Panc1 (cell line): ENCODE results near the gene MAPK8IP3.

Experiments
- SIN3A ChIP-seq: IDR thresholded peaks from 2 replicates; pipeline ENCODE4 v1.6.1; 2012; ENCODE audit warnings: low read depth, mild to moderate bottlenecking, low read length, moderate library complexity, borderline replicate concordance; ENCODE audit not compliant: insufficient read depth
- TF ChIP-seq, protein P1 (sequence below): fragments of 450-650 bp; IDR thresholded peaks from 2 replicates; pipeline ENCODE4 v1.5.1; 2017; ENCODE audit warnings: mild to moderate bottlenecking
- TF ChIP-seq, protein P2 (sequence below), 2 experiments: IDR thresholded peaks; 2 replicates each; pipeline ENCODE4 v1.6.1; 2011 to 2012; ENCODE audit warnings: low read depth in 2 of 2, control low read depth in 1 of 2, low read length in 1 of 2, mild to moderate bottlenecking in 1 of 2, moderate library complexity in 1 of 2; ENCODE audit not compliant: insufficient read depth in 1 of 2

DNA sequence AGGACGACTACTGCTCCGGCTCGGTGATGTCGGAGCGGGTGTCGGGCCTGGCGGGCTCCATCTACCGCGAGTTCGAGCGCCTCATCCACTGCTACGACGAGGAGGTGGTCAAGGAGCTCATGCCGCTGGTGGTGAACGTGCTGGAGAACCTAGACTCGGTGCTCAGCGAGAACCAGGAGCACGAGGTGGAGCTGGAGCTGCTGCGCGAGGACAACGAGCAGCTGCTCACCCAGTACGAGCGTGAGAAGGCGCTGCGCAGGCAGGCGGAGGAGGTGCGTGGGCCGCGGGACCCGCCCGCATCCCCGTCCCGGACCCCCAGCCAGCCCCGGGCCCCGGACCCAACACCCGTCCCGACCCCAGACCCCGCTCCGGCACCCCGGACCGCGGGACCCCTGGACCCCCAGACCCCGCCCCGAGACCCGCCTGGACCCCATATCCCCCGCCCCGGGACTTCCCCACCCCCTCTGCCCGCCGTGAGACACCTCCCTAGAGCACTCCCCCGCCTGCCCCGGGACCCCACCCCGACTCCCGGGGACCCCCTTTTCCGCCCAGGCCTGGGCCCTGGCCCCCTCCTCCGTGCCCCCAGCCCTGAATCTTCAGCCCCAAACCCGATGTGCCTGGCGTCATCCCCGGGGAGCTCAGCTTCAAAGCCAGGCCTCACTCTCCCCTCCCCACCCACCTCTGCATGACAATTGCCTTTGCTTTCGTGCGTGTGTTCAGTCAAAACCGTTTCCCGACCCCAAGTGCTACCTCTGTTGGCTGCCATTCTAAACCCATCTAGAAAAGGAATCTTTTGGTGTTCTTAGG is 594 bp downstream of the MAPK8IP3 start:
- TF ChIP-seq, protein P1, sequence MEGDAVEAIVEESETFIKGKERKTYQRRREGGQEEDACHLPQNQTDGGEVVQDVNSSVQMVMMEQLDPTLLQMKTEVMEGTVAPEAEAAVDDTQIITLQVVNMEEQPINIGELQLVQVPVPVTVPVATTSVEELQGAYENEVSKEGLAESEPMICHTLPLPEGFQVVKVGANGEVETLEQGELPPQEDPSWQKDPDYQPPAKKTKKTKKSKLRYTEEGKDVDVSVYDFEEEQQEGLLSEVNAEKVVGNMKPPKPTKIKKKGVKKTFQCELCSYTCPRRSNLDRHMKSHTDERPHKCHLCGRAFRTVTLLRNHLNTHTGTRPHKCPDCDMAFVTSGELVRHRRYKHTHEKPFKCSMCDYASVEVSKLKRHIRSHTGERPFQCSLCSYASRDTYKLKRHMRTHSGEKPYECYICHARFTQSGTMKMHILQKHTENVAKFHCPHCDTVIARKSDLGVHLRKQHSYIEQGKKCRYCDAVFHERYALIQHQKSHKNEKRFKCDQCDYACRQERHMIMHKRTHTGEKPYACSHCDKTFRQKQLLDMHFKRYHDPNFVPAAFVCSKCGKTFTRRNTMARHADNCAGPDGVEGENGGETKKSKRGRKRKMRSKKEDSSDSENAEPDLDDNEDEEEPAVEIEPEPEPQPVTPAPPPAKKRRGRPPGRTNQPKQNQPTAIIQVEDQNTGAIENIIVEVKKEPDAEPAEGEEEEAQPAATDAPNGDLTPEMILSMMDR, result no peak
- TF ChIP-seq, protein P2, sequence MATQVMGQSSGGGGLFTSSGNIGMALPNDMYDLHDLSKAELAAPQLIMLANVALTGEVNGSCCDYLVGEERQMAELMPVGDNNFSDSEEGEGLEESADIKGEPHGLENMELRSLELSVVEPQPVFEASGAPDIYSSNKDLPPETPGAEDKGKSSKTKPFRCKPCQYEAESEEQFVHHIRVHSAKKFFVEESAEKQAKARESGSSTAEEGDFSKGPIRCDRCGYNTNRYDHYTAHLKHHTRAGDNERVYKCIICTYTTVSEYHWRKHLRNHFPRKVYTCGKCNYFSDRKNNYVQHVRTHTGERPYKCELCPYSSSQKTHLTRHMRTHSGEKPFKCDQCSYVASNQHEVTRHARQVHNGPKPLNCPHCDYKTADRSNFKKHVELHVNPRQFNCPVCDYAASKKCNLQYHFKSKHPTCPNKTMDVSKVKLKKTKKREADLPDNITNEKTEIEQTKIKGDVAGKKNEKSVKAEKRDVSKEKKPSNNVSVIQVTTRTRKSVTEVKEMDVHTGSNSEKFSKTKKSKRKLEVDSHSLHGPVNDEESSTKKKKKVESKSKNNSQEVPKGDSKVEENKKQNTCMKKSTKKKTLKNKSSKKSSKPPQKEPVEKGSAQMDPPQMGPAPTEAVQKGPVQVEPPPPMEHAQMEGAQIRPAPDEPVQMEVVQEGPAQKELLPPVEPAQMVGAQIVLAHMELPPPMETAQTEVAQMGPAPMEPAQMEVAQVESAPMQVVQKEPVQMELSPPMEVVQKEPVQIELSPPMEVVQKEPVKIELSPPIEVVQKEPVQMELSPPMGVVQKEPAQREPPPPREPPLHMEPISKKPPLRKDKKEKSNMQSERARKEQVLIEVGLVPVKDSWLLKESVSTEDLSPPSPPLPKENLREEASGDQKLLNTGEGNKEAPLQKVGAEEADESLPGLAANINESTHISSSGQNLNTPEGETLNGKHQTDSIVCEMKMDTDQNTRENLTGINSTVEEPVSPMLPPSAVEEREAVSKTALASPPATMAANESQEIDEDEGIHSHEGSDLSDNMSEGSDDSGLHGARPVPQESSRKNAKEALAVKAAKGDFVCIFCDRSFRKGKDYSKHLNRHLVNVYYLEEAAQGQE (IDR thresholded peaks at IDR 0.05; ENCODE audit: insufficient read depth in 1 of 2, low read depth in 2 of 2, low read length in 1 of 2), result no peak
- no peak for TF ChIP-seq SIN3A
